Astrocyte of the cerebellum (primary cell): ENCODE data around the gene CFAP74.

ENCODE experiments used
- DNase-seq: peaks from one replicate; pipeline ENCODE4 v3.0.0-alpha.2; 2011; ENCODE audit warnings: low read depth
- H3K4me3 ChIP-seq: 2 replicates; pipeline ENCODE4 v1.5.1; 2011; ENCODE audit warnings: mild to moderate bottlenecking, low read depth, low read length, moderate library complexity
- CTCF ChIP-seq: IDR thresholded peaks from 2 replicates; pipeline ENCODE4 v1.5.1; 2012; ENCODE audit warnings: low read length, low read depth, moderate library complexity, mild to moderate bottlenecking; ENCODE audit errors: missing control alignments
- in situ Hi-C: cut with HindIII; loops from 2 replicates; pipeline ENCODE4 v1.10.0; 2017; ENCODE audit warnings: low sequenced_read_pairs

Gene CFAP74

GRCh38 chr1:2045468-2046173, 42.0 kb upstream of the CFAP74 start:
- H3K4me3 ChIP-seq, result no peak overlapping the region
- TF ChIP-seq CTCF, result no peak
- no peak for DNase-seq
- in situ Hi-C loops, result no loop called here

- peak; percentile 64 for TF ChIP-seq CTCF
- DNase-seq, result no peak
- H3K4me3 ChIP-seq, result peak overlapping the region; percentile 2
- in situ Hi-C loops, result no loop called here
These were observed 41.1 kb upstream of the CFAP74 start for GRCh38 chr1:2044510-2045319.

GRCh38 chr1:2043886-2044285, 40.3 kb upstream of the CFAP74 start:
- H3K4me3 ChIP-seq, result no peak overlapping the region
- in situ Hi-C loops, result no loop called here
- no peak for DNase-seq
- TF ChIP-seq CTCF, result no peak

GRCh38 chr1:2042830-2043773, 39.5 kb upstream of the CFAP74 start:
- in situ Hi-C loops, result no loop called here
- DNase-seq, result no peak
- TF ChIP-seq CTCF, result no peak
- H3K4me3 ChIP-seq, result no peak overlapping the region

GRCh38 chr1:2041887-2042286, 38.3 kb upstream of the CFAP74 start:
- H3K4me3 ChIP-seq, result no peak overlapping the region
- in situ Hi-C loops, result no loop called here
- no peak for TF ChIP-seq CTCF
- DNase-seq, result no peak

- TF ChIP-seq CTCF, result no peak
- H3K4me3 ChIP-seq, result no peak overlapping the region
- no peak for DNase-seq
- in situ Hi-C loops, result no loop called here
These were observed 37.7 kb upstream of the CFAP74 start for GRCh38 chr1:2041305-2041704.
